ENCODE results near the gene TLR2. TPM values are rescaled to one million over a fixed set of nuclear protein-coding genes. Genes with fewer than 3 reads are reported as not detected.

TLR2 gene, protein sequence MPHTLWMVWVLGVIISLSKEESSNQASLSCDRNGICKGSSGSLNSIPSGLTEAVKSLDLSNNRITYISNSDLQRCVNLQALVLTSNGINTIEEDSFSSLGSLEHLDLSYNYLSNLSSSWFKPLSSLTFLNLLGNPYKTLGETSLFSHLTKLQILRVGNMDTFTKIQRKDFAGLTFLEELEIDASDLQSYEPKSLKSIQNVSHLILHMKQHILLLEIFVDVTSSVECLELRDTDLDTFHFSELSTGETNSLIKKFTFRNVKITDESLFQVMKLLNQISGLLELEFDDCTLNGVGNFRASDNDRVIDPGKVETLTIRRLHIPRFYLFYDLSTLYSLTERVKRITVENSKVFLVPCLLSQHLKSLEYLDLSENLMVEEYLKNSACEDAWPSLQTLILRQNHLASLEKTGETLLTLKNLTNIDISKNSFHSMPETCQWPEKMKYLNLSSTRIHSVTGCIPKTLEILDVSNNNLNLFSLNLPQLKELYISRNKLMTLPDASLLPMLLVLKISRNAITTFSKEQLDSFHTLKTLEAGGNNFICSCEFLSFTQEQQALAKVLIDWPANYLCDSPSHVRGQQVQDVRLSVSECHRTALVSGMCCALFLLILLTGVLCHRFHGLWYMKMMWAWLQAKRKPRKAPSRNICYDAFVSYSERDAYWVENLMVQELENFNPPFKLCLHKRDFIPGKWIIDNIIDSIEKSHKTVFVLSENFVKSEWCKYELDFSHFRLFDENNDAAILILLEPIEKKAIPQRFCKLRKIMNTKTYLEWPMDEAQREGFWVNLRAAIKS
- 0.17 and 0.32 TPM in 2 replicates for total RNA-seq

GRCh38 chr4:153684182-153684970, at the start of gene TLR2:
TLR2 (plus strand) TSS chr4:153684280; CDS start chr4:153702908, 18,628 bp downstream.

Other genes with a start within 250 kb of the TLR2 start
- 5.5 and 6.6 TPM in 2 replicates for gene TMEM131L, start 217.9 kb upstream of the TLR2 start, total RNA-seq
- 0.16 and 1.3 TPM in 2 replicates for gene RNF175, start 75.7 kb downstream of the TLR2 start, total RNA-seq
- not detected in 2 replicates for gene SFRP2, start 104.8 kb downstream of the TLR2 start, total RNA-seq